HG02884 (cell line): ENCODE results near the gene SHC4.
A peak's percentile ranks its signal among the peaks of the same experiment; 100 is the strongest.

Source experiments
- ATAC-seq: cut with Tn5 transposase; IDR thresholded peaks from one replicate; pipeline ENCODE4 v1.9.1; 2021; ENCODE audit warnings: mild to moderate bottlenecking, moderate library complexity; ENCODE audit not compliant: unreplicated experiment

The SHC4 gene, protein sequence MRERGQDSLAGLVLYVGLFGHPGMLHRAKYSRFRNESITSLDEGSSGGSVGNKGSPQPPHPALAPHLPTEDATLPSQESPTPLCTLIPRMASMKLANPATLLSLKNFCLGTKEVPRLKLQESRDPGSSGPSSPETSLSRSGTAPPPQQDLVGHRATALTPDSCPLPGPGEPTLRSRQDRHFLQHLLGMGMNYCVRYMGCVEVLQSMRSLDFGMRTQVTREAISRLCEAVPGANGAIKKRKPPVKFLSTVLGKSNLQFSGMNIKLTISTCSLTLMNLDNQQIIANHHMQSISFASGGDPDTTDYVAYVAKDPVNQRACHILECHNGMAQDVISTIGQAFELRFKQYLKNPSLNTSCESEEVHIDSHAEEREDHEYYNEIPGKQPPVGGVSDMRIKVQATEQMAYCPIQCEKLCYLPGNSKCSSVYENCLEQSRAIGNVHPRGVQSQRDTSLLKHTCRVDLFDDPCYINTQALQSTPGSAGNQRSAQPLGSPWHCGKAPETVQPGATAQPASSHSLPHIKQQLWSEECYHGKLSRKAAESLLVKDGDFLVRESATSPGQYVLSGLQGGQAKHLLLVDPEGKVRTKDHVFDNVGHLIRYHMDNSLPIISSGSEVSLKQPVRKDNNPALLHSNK

DNA sequence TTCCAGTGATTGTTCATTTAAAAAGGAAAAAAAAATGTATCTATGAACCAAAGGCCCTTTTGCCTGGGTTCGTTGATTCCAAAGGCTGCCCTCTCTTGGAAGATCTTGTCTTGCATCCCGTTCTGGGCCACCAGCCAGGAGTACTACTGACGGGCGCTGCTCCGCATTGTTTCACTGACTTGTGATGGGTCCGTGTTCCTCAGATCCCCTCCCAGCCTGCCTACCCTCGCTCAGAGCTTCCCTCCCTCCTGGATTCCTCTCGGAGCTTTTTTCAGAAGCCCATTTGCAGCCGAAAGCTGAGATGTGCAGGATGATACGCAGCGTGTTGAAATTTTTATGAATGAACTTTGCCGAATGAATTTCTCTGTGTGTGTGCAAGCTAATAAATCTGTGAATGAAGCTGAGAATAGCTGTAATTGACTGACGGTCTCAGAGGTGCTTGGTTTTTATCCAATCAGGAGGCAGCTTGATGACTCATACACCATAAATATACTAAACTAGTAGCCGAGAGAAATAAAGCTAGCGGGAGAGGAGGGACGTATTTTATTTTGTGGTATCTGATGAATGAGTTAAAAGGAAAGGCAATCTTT lies at the start of gene SHC4:
SHC4 (minus strand) TSS at position 396 of the 590 bp plus-strand sequence. CDS start 904 bp downstream, outside the sequence.
- ATAC-seq: no peak

DNA sequence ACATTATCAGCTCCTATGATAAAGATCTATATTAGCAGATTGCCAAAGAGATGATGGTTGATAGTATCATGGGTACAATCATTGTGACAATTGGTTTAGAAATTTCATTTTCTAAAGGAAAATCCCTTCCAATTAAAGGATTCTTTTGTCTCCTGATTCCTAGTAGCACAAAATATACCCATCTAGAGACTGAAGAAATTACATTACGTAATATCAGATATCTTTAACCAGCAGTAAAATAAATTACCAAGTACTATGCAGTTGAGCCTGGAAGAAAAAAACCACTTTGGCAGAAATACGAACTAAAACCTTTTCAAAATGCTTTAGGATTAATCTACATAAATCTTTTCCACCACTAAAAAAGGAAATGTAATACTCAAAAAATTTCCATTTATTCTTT lies 35.6 kb upstream of the SHC4 start:
- no peak for ATAC-seq

DNA sequence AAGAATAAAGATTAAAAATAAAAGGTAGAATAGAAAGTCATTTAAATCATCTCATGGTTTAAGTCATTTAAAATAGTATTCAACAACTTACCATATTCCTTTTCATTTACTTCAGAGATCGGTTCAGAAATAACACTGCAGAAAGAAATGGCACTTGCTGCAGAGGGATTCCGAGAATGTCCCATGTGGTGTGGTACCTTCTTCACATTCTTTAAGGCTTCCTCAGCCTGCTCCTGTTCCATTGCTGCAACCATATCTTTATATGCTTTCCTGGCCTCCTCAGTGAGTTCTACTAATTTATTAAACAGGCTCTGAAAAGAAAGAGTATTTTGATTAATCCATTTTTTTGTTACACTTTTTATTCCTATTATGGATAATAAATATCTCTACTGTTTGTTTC lies 32.6 kb upstream of the SHC4 start:
- no peak for ATAC-seq

DNA sequence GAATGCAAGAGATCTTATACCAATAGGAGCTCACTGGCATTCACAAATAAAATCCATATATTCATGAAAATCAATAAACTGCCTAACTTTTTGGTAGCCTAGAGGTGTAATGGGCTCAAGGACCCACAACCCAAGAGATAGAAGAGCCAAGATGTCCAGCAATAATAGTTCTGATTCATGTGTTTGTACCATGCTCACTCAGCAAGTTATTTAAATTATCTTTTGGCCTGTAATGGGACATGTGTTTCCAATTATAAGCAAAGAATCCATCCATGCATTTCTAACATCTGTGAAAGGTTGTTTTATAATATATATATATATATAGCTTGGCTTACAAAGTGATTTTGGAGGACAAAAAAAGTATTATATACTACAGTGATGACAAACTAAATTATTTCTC lies 29.7 kb upstream of the SHC4 start:
- ATAC-seq: no peak

DNA sequence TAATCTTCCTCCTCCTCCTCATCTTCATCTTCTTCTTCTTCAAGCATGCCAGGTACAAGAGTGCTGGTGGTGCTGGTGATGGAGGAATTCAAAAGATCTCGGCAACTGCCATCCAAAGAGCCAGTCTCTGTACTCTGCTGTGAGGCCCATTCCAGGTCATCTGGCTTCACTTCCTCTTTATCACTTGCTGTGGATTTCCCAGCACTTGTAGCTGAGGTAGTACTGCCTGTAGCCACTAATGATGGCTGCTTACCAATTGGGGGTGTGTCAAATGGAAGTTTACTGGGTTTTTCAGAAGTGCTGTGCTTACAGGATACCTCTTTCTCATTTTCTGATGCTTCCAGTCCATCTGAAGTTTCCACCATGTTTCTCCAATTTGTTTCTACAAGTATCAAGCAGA lies 28.8 kb upstream of the SHC4 start:
- ATAC-seq: peak; percentile 96

DNA sequence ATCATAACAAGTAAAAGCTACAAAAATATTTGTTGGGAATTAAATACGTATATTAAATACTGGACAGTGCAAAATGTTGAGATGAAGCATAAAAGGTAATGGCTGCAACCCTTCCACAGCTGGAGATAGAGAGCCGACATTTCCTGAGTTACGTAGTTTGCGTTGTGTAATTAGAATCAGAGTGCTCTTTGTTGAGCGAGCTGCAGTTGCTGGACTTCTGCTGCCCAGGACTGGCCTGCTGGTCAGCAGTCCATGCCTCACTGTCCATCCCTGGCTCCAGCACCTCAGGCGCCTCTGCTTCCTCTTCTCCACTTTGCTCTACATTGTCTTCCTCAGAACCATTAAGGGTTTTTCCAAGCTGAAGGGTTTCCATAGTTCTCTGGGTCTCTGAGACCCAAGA lies 28.4 kb upstream of the SHC4 start:
- peak; percentile 11 for ATAC-seq

DNA sequence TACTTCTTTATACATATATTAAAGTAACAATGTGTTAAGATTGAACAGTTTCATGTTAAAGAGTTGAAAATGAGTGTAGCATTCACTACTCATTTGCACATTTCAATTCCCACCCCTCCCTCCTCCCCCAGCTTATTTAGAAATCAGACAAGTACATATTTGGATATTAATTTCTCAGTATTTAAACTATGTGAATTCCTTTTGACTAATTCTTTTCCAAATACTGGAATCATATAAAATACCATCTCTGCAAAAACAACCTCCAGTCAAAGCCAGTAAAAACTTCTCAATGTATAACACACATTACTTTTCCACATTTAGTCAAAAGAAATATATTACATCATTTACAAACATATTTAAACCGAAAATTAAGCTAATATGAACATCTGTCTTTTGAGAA lies 25.5 kb upstream of the SHC4 start:
- no peak for ATAC-seq

DNA sequence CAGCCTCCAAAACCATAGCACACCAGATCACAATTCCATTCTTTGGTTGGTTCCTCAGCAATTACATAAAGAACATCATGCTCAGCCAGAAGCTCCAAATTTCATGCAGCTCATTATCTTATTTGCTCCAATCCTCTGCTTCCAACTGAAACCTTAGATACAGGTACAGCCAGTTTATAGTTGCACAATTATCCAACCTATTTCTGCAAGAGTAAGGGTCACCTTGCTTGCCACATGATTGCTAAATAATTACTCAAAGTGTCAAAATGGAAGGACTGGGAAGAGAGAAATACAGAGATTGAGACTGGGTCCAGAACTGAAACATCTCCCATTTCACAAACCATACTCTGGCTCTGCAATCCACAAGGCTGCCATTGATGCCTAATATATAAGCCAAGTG lies 23.4 kb upstream of the SHC4 start:
- no peak for ATAC-seq

DNA sequence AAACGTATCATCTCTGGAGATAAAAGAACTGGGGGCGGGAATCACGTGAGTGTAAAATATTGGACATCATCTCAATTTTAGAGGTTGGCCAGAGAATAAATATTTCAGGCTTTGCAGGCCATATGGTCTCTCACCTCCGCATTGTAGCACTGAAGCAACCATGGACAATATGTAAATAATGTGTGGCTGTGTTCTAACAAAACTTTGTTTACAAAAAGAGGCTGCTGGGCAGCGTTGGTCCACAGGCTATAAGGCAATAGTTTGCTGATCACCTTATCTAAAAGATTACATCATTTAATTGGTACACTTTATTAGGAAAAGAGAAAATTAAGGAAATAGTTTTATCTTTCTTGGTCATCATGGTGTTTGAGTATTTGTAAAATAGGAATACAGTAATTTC lies 22.5 kb upstream of the SHC4 start:
- no peak for ATAC-seq

DNA sequence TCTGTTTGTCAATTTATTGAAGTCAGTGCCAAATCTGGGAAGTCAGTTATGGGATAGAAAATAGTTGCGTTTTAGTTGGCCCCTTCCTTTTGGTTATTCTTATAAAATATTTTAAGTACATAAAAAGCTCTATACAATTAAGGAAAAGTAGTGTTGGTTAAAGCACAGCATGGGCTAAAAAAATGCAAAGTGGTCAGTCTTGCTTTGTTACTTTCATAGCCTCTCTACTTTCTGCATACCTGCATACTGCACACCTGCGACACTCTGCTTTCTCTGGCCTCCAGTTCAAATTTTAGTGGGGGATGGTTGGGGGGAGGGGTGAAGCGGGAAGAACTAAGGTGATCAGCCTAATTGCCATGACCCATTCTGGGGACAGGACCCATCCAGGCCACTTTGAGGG lies 21.8 kb upstream of the SHC4 start:
- no peak for ATAC-seq

DNA sequence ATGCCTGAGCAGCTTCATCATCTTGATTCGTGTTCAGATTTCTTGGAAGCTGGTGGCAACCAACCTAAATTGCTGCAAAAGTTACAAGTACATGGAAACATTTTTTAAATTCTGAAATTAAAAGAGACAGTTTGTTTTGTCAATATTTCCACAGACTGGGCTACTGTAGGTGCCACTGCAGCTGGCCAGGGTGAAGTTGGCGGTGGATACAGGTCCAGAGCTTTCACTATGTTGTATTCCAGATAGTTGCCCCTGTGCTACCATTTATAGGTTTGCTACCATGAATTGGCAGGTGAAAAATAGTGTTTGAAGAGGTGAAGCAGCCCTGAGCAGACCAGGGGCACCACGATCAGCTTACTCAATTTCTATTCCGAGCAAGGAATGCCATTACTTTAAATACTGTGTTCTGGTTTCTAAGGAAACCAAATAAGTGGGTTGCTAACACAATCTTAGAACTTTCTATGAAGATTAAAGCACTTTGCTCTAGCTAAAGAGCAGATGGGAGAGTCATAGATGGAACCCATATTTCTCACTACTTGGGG lies 21.2 kb upstream of the SHC4 start:
- ATAC-seq: no peak

DNA sequence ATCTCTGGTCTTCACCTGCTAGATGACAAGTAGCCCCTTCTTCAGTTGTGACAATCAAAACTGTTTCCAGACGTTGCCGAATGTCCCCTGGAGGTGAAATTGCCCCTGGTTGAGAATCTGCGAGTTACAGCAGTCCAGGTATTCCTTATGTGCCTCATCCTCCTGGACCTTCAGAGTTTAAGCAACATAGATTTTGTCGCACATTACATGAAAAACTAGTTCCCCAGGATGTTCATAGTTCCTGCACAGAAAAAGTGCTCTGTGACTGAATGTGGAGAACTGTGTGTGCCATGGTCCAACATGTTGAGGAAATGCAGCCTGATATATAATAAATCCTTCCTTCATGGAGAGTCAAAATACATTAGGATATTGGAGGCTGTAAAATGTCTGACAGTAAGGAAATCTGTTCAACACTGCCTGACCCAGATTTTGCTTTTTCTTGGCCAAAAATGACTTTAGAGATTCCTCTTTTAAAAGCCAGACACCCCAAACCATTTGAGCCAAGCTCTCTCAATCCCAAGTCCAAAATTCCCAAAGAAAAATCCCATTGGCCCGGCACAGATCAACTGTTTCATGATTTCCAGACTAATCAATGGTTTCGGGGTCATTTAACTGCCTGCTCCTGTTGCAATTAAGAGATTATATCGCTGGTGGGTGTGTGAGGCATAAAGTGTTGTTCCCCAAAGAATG lies 20.4 kb upstream of the SHC4 start:
- no peak for ATAC-seq

DNA sequence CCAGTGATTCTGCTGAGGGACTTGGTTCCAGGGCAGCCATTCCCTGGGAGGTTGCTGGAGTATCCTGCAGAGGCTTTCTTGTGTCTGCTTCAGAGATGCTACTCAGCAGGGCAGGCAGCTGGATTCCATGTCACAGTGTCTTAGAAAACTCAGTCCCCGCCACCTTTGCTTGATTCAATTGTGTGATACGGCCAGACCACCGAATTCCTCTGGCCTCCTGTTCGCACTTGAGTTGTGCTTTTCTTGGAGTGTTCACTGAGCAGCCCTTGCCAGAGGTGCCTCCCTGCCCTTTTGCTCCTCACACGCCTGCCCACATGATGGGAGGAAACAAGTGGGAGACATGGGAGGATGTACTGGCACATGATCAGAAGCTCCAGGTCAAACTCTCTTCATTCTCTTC lies 19.6 kb upstream of the SHC4 start:
- ATAC-seq: no peak

DNA sequence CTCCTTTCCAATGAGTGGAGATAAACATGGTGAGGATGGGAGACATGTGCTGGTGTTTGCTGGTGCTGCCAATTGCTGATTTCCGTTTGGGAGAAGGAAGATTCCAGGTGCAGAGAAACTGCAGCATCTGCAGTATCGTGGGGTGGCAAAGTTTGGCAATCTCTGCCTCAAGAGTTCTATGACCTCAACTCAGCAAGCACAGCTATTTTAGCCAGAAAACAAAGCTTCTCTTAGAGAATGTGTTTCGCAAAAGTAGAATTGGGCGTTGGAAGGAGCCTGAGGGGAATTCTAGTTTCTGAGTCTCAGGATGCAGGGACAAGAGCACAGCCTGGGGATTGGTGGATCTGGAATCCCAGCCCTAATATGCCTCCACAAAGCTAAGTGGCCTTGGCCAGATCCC lies 18.2 kb upstream of the SHC4 start:
- no peak for ATAC-seq

DNA sequence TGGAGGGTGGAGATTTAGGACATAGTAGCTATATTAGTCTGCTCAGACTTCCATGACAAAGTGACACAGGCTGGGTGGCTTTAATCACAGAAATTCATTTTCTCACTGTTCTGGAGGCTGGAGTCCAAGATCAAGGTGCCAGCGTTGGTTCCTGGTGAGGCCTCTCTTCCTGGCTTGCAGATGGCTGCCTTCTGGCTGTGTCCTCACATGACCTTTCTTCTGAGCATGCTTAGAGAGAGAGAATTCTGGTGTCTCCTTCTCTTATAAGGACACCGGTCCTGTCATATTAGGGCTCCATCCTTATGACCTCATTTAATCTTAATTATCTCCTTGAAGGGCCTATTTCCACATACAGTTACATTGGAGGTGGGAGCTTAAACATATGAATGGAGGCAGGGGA lies 14.9 kb upstream of the SHC4 start:
- no peak for ATAC-seq

DNA sequence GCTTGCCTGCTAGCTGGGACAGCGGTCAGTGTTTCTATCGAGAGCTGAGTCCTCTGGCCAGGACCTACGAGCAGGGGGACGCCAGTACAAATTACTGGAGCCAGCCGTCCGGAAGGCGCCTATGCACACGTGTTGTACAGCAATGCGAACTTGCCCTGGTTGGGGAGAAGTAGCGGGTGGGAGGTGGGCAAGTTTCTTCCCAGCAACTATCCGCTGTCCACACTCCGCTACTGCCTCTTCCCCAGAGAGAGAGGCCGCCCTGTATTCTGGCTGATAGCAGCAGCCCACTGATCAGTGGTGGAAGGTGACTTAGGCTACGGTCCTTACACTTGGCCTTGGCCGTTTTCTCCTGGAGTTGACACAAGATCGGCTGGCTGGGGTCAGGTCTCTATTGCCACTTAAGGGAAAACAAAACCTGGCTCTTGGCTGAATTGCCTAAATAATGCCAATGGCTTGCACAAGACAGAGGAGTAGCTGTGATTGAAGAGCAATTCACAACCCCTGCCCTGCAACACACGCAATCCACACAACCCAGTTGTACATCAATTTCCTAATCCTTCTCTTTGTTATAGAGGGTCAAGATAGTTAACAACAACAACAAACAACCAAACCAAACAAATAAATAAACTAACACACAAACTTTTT lies 12.8 kb upstream of the SHC4 start:
- ATAC-seq: no peak

DNA sequence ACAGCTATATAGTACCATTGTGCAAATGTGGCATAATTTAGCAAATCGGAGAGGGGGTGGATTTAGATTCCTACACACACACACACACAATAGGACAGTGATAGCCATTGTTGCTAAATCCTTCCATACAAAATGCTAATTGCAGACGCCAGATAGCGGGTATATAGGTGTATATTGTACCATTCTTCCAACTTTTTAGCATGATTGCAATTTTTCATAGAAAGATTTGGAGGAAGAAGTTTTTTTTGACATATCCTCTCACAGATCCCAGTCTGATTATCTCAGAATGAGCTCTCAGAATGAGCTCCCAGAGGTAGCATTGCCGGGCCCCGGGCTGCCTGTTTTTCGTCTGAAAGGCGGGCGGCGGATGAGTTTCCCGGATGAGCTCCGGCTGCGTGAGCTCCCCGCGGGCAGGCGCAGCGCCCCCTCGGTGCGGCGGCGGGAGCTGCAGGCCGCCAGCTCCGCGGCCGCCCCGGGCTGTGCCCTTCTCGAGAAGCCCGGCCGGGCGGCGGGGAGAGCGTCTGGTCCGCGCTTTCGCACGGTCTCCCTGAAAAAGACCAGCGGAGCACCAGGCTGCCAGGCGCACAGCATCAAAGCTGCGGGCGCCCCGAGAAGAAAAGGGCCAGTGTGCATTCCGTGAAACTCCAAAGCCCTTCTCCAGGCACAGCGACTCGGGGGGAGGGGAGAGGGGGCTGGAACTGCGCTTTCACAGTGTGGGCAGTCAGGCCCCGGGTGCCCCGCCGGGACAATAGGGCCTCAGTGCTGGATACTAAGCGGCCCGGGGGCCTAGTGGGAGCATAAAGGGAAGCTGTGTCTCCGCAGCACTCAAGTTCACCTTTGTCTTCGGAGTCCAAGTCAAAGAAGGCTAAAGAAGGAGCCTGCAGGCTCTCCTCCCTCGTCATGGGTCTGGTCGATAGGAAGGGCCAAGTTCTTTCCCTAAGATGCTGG lies 12.0 kb upstream of the SHC4 start:
- ATAC-seq: peak; percentile 96

DNA sequence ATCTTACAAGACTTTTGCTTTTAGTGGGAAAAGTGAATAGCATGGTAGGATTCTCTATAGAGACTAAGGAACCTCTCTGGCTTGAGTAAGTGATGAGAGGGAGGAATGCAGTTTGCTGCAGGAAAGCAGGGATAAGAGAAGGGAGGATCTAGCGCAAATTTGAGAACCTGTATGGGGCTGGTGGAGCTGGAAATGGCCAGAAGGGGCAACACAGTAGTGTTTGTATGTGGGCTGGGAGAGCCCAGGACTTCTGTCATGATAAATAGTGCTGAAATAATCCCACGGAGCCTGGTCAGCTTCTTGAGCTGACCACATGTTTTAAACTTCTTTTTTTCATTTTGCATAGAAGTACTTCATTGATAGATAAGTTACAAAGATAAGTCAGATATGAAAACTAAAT lies 11.2 kb upstream of the SHC4 start:
- no peak for ATAC-seq

DNA sequence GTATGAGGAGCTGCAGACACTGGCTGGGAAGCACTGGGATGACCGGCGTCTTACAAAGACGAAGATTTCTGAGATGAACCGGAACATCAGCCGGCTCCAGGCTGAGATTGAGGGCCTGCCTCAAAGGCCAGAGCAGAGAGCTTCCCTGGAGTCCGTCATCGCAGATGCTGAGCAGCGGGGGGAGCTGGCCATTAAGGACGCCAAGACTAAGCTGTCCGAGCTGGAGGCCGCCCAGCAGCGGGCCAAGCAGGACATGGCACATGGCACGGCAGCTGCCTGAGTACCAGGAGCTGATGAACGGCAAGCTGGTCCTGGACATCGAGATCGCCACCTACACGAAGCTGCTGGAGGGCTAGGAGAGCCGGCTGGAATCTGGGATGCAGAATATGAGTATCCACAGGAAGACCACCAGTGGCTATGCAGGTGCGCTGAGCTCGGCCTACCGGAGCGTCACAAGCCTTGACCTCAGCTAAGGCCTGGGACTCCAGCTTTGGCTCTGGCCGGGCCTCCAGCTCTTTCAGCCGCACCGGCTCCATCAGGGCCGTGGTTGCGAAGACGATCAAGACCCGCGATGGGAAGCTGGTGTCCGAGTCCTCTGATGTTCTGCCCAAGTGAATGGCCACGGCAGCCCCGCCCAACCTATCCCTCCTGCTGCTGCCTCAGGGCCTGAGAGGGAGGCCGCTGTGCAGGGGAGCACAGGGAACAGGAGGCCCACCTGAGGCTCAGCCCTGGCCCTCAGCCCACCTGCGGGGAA lies 9.2 kb upstream of the SHC4 start:
- ATAC-seq: no peak
